Activated CD4-positive, alpha-beta T cell treated with anti-CD3 and anti-CD28 coated beads, Interleukin-2, Interleukin-6, amounts not matched to agents 100 ng/mL and 50 ng/mL, durations not matched to agents 16 hours and 8 hours (primary cell): ENCODE measurements around the gene TIPRL.
A peak's percentile ranks its signal among the peaks of the same experiment; 100 is the strongest.

Experiments used
- DNase-seq: peaks from one replicate; pipeline ENCODE4 v3.0.0-alpha.2; 2020

Gene TIPRL

DNA sequence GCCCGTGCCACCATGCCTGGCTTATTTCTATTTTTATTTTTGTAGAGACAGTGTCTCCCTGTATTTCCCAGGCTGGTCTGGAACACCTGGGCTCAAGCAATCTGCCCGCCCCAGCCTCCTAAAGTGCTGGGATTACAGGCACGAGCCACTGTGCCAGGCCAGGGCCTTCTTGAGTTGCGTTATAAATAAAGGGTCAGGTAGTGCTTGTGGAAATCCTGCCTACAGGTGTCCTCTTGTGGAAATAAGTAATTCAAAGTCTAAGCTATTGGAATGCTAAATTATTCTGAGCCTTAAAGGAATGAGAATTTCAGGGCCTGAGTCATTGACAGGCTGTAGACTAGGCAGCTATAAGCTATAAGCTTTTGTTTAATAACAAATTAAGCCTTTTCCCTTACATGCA, 38.9 kb downstream of the TIPRL start:
- no peak for DNase-seq

DNA sequence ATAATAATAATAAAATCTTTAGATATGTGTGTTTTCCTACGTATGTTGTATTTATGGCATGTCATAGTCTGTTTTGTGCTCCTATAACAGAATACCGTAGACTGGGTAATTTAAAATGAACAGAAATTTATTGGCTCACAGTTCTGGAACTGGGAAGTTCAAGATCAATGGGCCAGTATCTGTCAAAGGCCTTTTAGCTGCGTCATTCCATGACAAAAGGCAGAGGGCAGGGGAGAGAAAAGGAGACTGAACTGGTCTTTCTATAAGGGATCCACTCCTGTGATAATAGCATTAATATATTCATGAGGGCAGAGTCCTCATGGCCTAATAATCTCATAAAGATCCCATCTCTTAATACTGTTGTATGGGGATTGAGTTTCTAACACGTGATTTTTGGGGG, 39.9 kb downstream of the TIPRL start:
- DNase-seq = no peak

DNA sequence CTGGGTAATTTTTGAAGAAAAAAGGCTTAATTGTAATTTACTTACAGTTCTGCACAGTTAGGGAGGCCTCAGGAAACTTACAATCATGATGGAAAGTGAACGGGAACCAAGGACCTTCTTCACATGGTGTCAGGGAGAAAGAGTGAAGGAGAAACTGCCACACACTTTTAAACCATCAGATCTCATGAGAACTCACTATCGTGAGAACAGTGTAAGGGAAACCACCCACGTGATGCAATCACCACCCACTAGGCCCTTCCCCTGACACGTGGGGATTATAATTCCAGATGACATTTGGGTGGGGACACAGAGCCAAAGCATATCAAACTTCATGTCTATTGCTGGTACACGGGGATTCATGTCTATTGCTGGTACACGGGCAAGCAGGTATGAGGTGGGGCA, 41.7 kb downstream of the TIPRL start:
- DNase-seq = no peak

GRCh38 chr1:168221275-168221674, 42.5 kb downstream of the TIPRL start:
- DNase-seq = no peak

DNA sequence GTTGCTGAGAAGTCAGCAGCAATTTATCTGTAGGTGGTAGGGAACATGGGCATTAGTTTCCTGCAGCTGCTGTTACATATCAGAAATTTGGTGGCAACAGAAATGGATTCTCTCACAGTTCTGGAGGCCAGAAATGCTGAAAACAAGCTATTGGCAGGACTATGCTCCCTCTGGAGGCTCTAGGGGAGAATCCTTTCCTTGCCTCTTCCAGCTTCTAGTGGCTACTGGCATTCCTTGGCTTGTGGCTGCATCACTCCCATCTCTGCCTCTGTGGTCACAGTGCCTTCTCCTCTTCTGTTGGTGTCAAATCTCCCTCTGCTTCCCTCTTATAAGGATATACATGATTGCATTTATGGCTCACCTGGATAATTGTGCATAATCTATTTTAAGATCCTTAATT, 44.5 kb downstream of the TIPRL start:
- no peak for DNase-seq

DNA sequence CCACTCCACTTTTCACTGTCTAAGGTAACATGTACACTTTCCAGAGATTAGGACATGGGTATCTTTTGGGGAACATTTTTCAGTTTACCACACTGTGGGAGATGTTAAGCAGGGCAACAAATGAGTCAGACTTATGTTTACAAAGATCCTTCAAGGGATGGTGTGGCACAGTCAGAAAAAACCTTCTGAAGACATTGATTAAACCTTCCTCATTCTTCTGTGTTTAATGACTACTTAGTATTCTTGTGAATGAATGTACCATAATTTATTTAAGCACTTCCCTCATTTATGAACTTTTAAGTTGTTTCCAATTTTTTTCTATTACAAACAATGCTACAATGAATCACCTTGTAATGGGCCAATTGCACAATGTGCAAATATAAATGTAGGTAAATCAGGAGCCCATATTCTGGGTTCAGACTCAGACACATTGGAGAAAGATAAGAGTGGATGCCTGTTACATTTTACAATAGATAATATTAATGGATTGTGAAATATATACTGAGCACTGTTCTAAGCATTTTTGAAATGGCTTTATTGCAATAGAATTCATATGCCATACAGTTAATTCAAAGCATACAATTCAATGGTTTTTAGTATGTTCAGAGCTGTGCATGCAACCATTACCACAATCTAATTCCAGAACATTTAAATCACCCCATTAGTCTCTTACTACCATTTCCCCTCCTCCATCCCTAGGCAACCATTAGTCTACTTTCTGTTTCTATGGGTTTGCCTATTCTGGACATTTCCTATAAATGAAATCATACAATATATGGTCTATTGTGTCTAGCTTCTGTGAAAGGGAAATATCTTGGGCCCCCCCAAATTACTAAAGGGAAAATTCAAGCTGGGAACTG, 45.1 kb downstream of the TIPRL start:
- no peak for DNase-seq

DNA sequence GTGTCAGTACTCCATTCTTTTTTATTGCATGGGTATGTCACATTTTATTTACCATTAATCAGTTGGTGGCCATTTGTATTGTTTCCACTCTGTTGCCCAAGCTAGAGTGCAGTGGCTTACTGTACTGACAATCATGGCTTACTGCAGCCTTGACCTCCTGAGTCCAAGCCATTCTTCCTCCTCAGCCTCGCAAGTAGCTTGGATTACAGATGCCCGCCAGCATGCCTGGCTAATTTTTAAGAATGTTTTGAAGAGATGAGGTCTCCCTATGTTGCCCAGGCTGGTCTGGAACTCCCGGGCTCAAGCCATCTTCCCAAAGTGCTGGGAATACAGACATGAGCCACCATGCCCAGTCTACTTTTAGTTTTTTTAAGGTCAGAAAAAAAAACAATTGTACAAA, 46.2 kb downstream of the TIPRL start:
- no peak for DNase-seq

GRCh38 chr1:168225476-168226190, 46.9 kb downstream of the TIPRL start, which contains the start of gene SFT2D2:
SFT2D2 (plus strand) TSS chr1:168226004; CDS start chr1:168226080, 76 bp downstream.
- DNase-seq = peak; percentile 86

DNA sequence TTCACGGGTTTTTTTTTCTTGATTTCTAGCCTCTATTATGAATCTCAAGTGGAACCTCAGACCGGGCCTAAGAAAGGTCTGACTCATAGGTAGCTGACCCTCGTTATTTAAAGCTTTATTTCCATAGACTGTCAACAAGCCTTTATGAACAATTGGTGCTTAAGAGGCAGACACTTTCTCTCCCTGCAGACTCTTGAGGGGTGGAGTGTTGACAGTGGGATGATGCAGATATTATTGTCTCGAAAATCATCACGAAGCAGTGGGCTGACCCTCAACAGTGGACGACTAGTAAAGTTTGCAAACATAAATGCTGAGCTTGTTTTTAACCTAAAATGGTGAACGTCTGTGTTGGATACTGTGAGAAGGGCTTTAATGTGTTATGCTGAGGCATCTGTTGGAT, 48.9 kb downstream of the TIPRL start:
- DNase-seq = no peak

DNA sequence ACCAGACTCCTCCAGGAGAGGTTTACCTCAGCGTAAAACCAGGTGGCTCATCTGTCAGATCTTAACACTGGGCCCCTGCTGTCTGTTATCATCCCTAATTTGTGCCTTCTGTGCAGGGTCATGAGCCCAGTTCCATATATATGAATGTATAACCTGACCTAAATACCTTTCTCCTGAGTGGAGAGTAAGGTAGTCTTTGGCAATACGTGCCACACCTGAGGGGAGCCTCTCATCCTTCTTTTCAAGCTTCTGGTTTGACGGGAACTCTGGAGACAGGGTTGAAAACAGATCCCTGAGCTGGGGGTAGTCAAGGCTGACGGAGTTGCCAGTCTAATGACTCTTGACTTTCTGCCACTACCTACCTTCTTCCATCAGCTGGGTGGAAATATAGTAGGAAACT, 51.1 kb downstream of the TIPRL start:
- DNase-seq = no peak

DNA sequence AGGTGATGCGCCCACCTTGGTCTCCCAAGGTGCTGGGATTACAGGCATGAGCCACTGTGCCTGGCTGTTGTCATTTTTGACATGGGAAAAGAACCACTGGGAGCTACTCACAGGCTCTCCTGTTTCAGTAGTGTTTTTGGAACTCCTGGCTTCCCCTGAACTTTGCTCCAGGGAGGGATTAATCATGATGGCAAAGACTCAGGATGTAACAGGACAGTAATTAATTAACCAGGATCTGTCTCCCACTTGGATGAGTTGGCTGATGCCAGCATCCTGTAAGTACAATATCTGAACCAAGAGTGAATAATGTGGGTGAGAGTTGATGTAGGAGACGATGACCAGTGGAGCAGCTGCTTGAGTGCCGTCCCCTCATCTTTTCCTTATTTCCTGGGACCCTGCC, 51.9 kb downstream of the TIPRL start:
- no peak for DNase-seq

DNA sequence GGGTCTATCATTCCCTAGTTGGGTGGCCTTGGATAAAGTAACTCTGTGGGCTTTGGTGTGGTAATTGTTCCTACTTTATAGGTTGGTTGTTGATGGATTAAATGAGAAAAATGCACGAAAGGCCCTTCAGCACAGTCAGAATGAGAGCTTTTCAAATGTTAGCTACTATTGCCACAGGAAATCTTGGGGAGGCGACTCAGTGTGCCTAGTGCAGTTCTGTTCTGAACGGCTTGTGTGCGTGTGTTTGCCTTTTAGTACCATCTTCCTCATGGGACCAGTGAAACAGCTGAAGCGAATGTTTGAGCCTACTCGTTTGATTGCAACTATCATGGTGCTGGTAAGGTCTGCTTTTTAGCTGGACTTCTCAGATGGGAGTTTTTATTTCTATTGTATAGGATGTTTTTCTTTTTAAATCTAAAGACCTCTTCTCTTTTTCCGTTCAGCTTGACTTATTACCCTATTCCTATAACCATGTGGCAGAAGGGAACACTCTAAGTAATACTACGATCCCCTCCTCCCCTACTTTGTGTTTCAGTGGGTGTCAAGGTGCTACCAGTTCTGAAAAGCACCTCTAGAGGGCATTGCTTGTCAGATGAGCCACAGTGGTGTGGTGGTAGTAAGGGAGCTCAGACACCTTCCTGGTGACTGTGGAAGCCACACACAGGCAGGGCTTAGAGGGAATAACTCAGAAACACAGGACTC, 56.2 kb downstream of the TIPRL start:
- peak; percentile 65 for DNase-seq

DNA sequence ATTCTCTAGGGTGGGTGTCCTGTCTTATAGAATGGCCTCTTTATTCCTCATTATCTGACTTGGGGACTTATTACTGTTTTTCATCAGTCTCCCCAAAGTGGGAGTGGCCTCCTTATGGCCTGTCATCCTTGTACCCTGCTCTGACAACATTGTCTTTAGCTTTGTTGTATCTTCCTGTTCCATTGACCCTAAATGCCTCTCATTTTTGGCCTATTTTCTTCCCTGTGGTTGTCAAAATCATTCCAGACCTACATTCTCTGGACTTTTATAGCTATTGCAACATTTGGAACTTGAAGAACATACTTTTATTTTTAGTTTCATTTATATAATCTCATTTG, 56.8 kb downstream of the TIPRL start:
- DNase-seq = no peak

GRCh38 chr1:168235937-168236336, 57.2 kb downstream of the TIPRL start:
- no peak for DNase-seq

- DNase-seq = peak; percentile 77
These were observed 58.3 kb downstream of the TIPRL start for GRCh38 chr1:168236836-168237611.

DNA sequence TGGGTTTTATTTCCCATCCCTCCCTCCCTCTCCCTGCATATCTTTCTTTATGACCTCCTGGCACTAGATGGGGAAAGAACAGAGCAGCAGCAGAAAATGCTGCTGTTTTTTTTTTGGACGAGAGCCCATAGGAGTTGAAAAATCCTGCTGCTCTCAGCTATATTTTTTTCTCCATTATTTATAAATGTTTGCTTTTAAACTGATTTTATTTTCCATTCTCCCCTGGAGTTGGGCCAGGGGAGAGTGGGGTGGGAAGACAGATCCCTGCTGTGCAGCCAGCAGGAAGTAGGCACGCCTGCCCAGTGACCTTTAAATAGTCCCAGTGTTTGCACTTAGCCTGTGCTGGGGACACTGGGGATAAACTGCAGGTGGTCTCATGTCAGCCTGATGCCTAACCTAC, 64.4 kb downstream of the TIPRL start:
- no peak for DNase-seq

DNA sequence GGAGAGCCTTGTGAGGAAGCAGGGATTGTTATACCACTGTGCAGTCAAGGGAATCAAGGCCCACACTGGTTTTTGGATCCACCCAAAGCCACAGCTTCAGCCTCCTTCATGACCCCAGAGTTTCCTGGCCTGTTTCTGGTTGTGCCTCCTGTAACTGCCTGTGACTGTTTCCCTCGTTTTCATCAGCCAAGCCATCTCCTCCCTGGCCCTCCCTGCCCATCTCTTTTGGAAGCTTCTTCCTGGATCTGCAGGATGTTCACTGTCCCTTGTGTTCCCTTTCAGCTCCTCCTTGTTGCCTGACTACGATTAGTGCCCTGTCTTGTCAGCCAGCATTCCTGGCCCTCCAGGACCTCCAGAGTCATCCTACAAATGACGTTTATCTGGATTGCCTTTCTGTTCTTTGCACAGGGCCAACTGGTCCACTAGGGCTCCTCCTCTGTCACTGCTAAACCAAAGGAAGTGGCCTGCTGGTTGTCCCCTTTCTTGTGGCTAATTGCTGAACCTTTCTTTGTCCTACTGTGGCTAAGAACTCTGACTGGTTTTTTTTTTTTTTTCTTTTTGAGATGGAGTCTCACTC, 65.0 kb downstream of the TIPRL start:
- no peak for DNase-seq

- DNase-seq = no peak
These were observed 66.3 kb downstream of the TIPRL start for GRCh38 chr1:168245042-168245441.

DNA sequence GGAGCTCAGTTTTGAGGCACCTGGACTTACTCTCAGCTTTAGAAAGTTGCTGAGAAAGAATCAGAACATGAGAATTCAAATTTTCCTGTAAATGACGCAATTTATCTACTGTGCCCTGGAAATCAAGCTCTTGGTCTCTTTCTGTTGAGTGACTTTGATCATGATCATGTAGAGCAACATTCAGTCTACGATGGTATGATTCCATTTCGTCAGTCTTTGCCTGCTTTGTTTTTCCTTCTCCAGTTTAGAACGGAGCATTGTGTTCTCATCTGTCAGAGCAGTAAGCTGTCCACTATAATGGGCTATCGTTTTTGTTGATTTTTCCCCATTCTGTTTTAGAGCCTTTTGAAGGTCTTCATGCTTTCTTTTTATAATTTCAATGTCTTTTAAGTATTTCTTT, 67.7 kb downstream of the TIPRL start:
- DNase-seq = no peak
